H9 (cell line): ENCODE results near the gene NPAS3. TPM values are rescaled to one million over a fixed set of nuclear protein-coding genes. Genes with fewer than 3 reads are reported as not detected.

ENCODE experiments used
- DNase-seq: peaks from one replicate; pipeline ENCODE4 v3.0.0-alpha.2; 2017
- H2AFZ ChIP-seq: one replicate; pipeline ENCODE4 v1.6.1; 2013; ENCODE audit warnings: mild to moderate bottlenecking, low read length, control low read depth, moderate library complexity
- H2AK5ac ChIP-seq: 2 replicates; pipeline ENCODE4 v1.6.1; 2013; ENCODE audit warnings: low read length, control low read depth, mixed read lengths; ENCODE audit not compliant: insufficient read length
- H2BK120ac ChIP-seq: one replicate; pipeline ENCODE4 v1.6.1; 2013; ENCODE audit warnings: low read depth, mild to moderate bottlenecking, low read length, control low read depth, inconsistent platforms; ENCODE audit not compliant: poor library complexity, severe bottlenecking
- H2BK12ac ChIP-seq: 2 replicates; pipeline ENCODE4 v1.6.1; 2013; ENCODE audit warnings: low read length, control low read depth, mixed read lengths, low read depth; ENCODE audit not compliant: insufficient read length
- H2BK15ac ChIP-seq: 2 replicates; pipeline ENCODE4 v1.6.1; 2013; ENCODE audit warnings: low read depth, low read length, control low read depth
- H2BK20ac ChIP-seq: one replicate; pipeline ENCODE4 v1.6.1; 2013; ENCODE audit warnings: low read depth, mild to moderate bottlenecking, low read length, control low read depth, inconsistent platforms; ENCODE audit not compliant: poor library complexity, severe bottlenecking
- H2BK5ac ChIP-seq: 2 replicates; pipeline ENCODE4 v1.6.1; 2013; ENCODE audit warnings: low read length, control low read depth, mixed read lengths; ENCODE audit not compliant: insufficient read length
- H3K14ac ChIP-seq: 2 replicates; pipeline ENCODE4 v1.6.1; 2013; ENCODE audit warnings: low read length, control low read depth; ENCODE audit not compliant: insufficient read depth
- H3K18ac ChIP-seq: 2 replicates; pipeline ENCODE4 v1.6.1; 2013; ENCODE audit warnings: low read depth, mild to moderate bottlenecking, mixed read lengths, low read length, control low read depth; ENCODE audit not compliant: insufficient read length
- H3K23ac ChIP-seq: 2 replicates; pipeline ENCODE4 v1.6.1; 2013; ENCODE audit warnings: low read length, control low read depth, mixed read lengths, low read depth; ENCODE audit not compliant: insufficient read length
- H3K23me2 ChIP-seq: 2 replicates; pipeline ENCODE4 v1.6.1; 2013; ENCODE audit warnings: low read depth, mild to moderate bottlenecking, mixed read lengths, low read length, control low read depth; ENCODE audit not compliant: insufficient read length, poor library complexity, severe bottlenecking
- H3K27ac ChIP-seq: 2 replicates; pipeline ENCODE4 v1.5.1; 2013; ENCODE audit warnings: low read length, control low read depth, mixed read lengths, low read depth; ENCODE audit not compliant: insufficient read length
- H3K27me3 ChIP-seq: 2 replicates; pipeline ENCODE4 v1.6.1; 2013; ENCODE audit warnings: low read length, control low read depth, inconsistent platforms; ENCODE audit not compliant: insufficient read depth
- H3K4ac ChIP-seq: 2 replicates; pipeline ENCODE4 v1.6.1; 2013; ENCODE audit warnings: low read depth, mild to moderate bottlenecking, control low read depth, inconsistent platforms, low read length, moderate library complexity
- H3K4me1 ChIP-seq: 2 replicates; pipeline ENCODE4 v1.6.1; 2013; ENCODE audit warnings: low read length, control low read depth, inconsistent platforms; ENCODE audit not compliant: insufficient read depth
- H3K4me2 ChIP-seq: 2 replicates; pipeline ENCODE4 v1.6.1; 2013; ENCODE audit warnings: low read length, control low read depth, mixed read lengths; ENCODE audit not compliant: insufficient read length, insufficient read depth
- H3K56ac ChIP-seq: 2 replicates; pipeline ENCODE4 v1.6.1; 2013; ENCODE audit warnings: low read depth, mild to moderate bottlenecking, mixed read lengths, low read length, control low read depth; ENCODE audit not compliant: insufficient read length
- H3K79me1 ChIP-seq: 2 replicates; pipeline ENCODE4 v1.6.1; 2013; ENCODE audit warnings: low read depth, mild to moderate bottlenecking, moderate library complexity, low read length, control low read depth, inconsistent platforms; ENCODE audit not compliant: insufficient read depth, poor library complexity, severe bottlenecking
- H3K79me2 ChIP-seq: 2 replicates; pipeline ENCODE4 v1.6.1; 2013; ENCODE audit warnings: low read length, control low read depth, inconsistent platforms; ENCODE audit not compliant: insufficient read depth
- H3K9ac ChIP-seq: 2 replicates; pipeline ENCODE4 v1.6.1; 2013; ENCODE audit warnings: low read length, control low read depth, mixed read lengths; ENCODE audit not compliant: insufficient read length; ENCODE audit errors: extremely low read depth
- H3K9me3 ChIP-seq: one replicate; pipeline ENCODE4 v1.6.1; 2013; ENCODE audit warnings: low read depth, low read length, inconsistent platforms; ENCODE audit not compliant: control insufficient read depth
- H3T11ph ChIP-seq: one replicate; pipeline ENCODE4 v1.6.1; 2013; ENCODE audit warnings: mild to moderate bottlenecking, low read length, control low read depth, inconsistent platforms
- H4K20me1 ChIP-seq: one replicate; pipeline ENCODE4 v1.6.1; 2013; ENCODE audit not compliant: control insufficient read depth, insufficient read length, insufficient read depth
- H4K5ac ChIP-seq: 2 replicates; pipeline ENCODE4 v1.6.1; 2013; ENCODE audit warnings: low read depth, mild to moderate bottlenecking, mixed read lengths, low read length, control low read depth; ENCODE audit not compliant: insufficient read length
- H4K8ac ChIP-seq: replicated peaks from 2 replicates; pipeline ENCODE4 v1.6.1; 2013; ENCODE audit warnings: low read length, control low read depth, mixed read lengths, low read depth; ENCODE audit not compliant: insufficient read length
- H4K91ac ChIP-seq: 2 replicates; pipeline ENCODE4 v1.6.1; 2013; ENCODE audit warnings: low read depth, mild to moderate bottlenecking, moderate library complexity, mixed read lengths, low read length, control low read depth; ENCODE audit not compliant: insufficient read length
- H3K27ac Mint-ChIP-seq, 3 experiments: 2 replicates in 2 of 3; 3 replicates in 1 of 3; pipeline ENCODE4 v1.8.0; 2020 to 2021; ENCODE audit warnings: mixed read lengths in 3 of 3, mild to moderate bottlenecking in 1 of 3, moderate library complexity in 1 of 3
- H3K27me3 Mint-ChIP-seq: 2 replicates; pipeline ENCODE4 v1.8.0; 2021; ENCODE audit warnings: low read depth, mild to moderate bottlenecking, moderate library complexity, mixed read lengths
- H3K36me3 Mint-ChIP-seq, 3 experiments: 2 replicates in 2 of 3; 3 replicates in 1 of 3; pipeline ENCODE4 v1.8.0; 2020 to 2021; ENCODE audit warnings: low read depth in 3 of 3, mixed read lengths in 3 of 3; ENCODE audit not compliant: insufficient read depth in 1 of 3
- H3K4me1 Mint-ChIP-seq, 2 experiments: 2 replicates each; pipeline ENCODE4 v1.8.0; 2020; ENCODE audit warnings: mixed read lengths in 2 of 2
- H3K4me3 Mint-ChIP-seq, 2 experiments: 2 replicates in 1 of 2; 3 replicates in 1 of 2; pipeline ENCODE4 v1.8.0; 2020 to 2021; ENCODE audit warnings: mild to moderate bottlenecking in 2 of 2, mixed read lengths in 2 of 2, moderate library complexity in 1 of 2
- H3K9me3 Mint-ChIP-seq, 2 experiments: 2 replicates in 1 of 2; 3 replicates in 1 of 2; pipeline ENCODE4 v1.8.0; 2020; ENCODE audit warnings: mild to moderate bottlenecking in 2 of 2, mixed read lengths in 2 of 2, moderate library complexity in 1 of 2
- WGBS: extraction: QIAGEN DNeasy Blood & Tissue Kit; methylation state at CpG from one replicate; pipeline ENCODE4 v1.1.7; 2013; ENCODE audit warnings: missing lambda C conversion rate, low lambda C conversion rate, mixed read lengths; ENCODE audit not compliant: insufficient read length; ENCODE audit errors: extremely low coverage; 5-methylcytosine and 5-hydroxymethylcytosine counted together
- total RNA-seq: library from RNA; stranded (reverse); gene quantifications from 2 replicates; pipeline ENCODE4 v1.2.1, GENCODE V29; 2021
- TF ChIP-seq, protein P1 (sequence below): fragments of 200-600 bp; sonication (generic); conservative IDR thresholded peaks from 3 replicates; pipeline ENCODE4 v1.8.0; 2021; ENCODE audit warnings: antibody characterized with exemption, mild to moderate bottlenecking

The NPAS3 gene
- total RNA-seq, 1 experiment from 2014 or later = 0.17 TPM

DNA sequence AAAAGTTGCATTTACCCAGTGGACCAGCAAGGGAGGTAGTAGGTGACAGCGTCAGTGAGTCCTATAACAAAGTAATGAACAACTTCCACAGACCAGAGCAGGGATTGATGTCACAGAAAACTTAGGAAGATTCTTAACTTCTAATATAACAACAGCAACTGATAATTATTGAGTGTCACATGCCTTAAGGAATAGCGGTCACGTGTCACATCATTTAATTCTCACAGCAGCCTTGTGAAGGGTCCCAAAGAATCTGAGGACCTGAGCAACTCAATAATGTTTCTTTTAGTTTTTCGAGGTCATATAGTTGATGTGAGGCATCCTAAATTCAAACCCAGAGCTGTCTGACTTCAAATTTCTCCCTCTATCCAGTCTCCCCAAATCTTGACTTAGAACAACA, 590.0 kb downstream of the NPAS3 start:
- Histone ChIP-seq H4K8ac (no peak overlapping the region), H4K91ac (no peak overlapping the region), H2BK120ac (no peak overlapping the region), H3K56ac (no peak overlapping the region), H2BK5ac (no peak overlapping the region), H3K18ac (no peak overlapping the region), H3K4me2 (no peak overlapping the region), H3K79me2 (no peaks in the 10 kb centered on the region), H2AK5ac (no peak overlapping the region), H2BK12ac (no peak overlapping the region), H3K9ac (no peak overlapping the region), H3K79me1 (no peaks in the 10 kb centered on the region), H3K14ac (no peak overlapping the region), H4K5ac (no peak overlapping the region), H3K4me1 (no peaks in the 10 kb centered on the region), H2BK15ac (no peak overlapping the region), H3K23me2 (no peaks in the 10 kb centered on the region), H2BK20ac (no peak overlapping the region), H4K20me1 (no peaks in the 10 kb centered on the region), H3K4ac (no peak overlapping the region), H3K23ac (no peak overlapping the region), H3K27me3 (no peaks in the 10 kb centered on the region; the same call in 1 of the 2 replicates), H2AFZ (no peak overlapping the region), H3K27ac (no peak overlapping the region), H3K9me3 (no peaks in the 10 kb centered on the region), H3T11ph (no peak overlapping the region)
- H3K27ac Mint-ChIP-seq = no peak overlapping the region; a peak in 1 of 7 replicates
- H3K36me3 Mint-ChIP-seq = no peaks in the 10 kb centered on the region
- H3K27me3 Mint-ChIP-seq = no peaks in the 10 kb centered on the region
- H3K9me3 Mint-ChIP-seq = no peaks in the 10 kb centered on the region
- no peak for DNase-seq
- H3K4me1 Mint-ChIP-seq = peaks cover 3 to 4% of the 10 kb centered on the region in 2 experiments; a peak in 3 of 4 replicates
- TF ChIP-seq, protein P1, sequence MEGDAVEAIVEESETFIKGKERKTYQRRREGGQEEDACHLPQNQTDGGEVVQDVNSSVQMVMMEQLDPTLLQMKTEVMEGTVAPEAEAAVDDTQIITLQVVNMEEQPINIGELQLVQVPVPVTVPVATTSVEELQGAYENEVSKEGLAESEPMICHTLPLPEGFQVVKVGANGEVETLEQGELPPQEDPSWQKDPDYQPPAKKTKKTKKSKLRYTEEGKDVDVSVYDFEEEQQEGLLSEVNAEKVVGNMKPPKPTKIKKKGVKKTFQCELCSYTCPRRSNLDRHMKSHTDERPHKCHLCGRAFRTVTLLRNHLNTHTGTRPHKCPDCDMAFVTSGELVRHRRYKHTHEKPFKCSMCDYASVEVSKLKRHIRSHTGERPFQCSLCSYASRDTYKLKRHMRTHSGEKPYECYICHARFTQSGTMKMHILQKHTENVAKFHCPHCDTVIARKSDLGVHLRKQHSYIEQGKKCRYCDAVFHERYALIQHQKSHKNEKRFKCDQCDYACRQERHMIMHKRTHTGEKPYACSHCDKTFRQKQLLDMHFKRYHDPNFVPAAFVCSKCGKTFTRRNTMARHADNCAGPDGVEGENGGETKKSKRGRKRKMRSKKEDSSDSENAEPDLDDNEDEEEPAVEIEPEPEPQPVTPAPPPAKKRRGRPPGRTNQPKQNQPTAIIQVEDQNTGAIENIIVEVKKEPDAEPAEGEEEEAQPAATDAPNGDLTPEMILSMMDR = no peak
- no CpG with 5 or more reads among the region's 4 CpGs for WGBS
- no peak overlapping the region for H3K4me3 Mint-ChIP-seq
